HepG2 (cell line): Measurements from ENCODE around the gene SYNPO. TPM values are rescaled to one million over a fixed set of nuclear protein-coding genes. Genes with fewer than 3 reads are reported as not detected.

Experiments used
- DNMT3B ChIP-seq: conservative IDR thresholded peaks from 2 replicates; pipeline ENCODE4 v1.6.1; 2016; ENCODE audit warnings: missing biosample characterization, control low read depth
- MBD4 ChIP-seq: IDR thresholded peaks from 2 replicates; pipeline ENCODE4 v1.6.1; 2012; ENCODE audit warnings: low read length, inconsistent platforms, borderline replicate concordance
- RERE ChIP-seq: IDR thresholded peaks from 2 replicates; pipeline ENCODE4 v1.6.1; 2016; ENCODE audit warnings: low read depth, missing genetic modification reagents, missing compliant biosample characterization
- SOX5 ChIP-seq: IDR thresholded peaks from 2 replicates; pipeline ENCODE4 v1.6.1; 2016; ENCODE audit warnings: borderline replicate concordance
- ZNF768 ChIP-seq: sonication (generic); formaldehyde crosslinking; IDR thresholded peaks from 2 replicates; pipeline ENCODE4 v1.4.0; 2020; ENCODE audit warnings: missing genetic modification reagents
- ZSCAN29 ChIP-seq: sonication (generic); formaldehyde crosslinking; conservative IDR thresholded peaks from 2 replicates; pipeline ENCODE4 v1.4.0; 2020; ENCODE audit warnings: mild to moderate bottlenecking, missing genetic modification reagents
- polyA plus RNA-seq, 8 experiments: library from polyadenylated mRNA; depleted of rRNA in 3 of 8; stranded (reverse) in 7 of 8; unstranded in 1 of 8; fragments of >200 nt; fragmentation: Illumina TruSeq in 4 of 8; extraction: Trizol in 4 of 8; gene quantifications; 2 replicates each; pipeline versions ENCODE4 v1.2.1 to v1.2.3, GENCODE V29; 2011 to 2016; ENCODE audit warnings: low read depth in 4 of 8, missing spikeins in 1 of 8, mixed read lengths in 1 of 8; ENCODE audit not compliant: insufficient read depth in 1 of 8
- total RNA-seq, 5 experiments: library from RNA; depleted of rRNA; stranded (reverse); fragments of >200 nt; fragmentation: Illumina TruSeq; extraction: Trizol; gene quantifications; 2 replicates each; pipeline ENCODE4 v1.2.3, GENCODE V29; 2016; ENCODE audit warnings: low read depth in 1 of 5
- TF ChIP-seq, protein P1 (sequence below): sonication (generic); formaldehyde crosslinking; IDR thresholded peaks from 2 replicates; pipeline ENCODE4 v1.5.1; 2020; ENCODE audit warnings: mild to moderate bottlenecking, missing genetic modification reagents, borderline replicate concordance

Gene SYNPO
- total and polyA plus RNA-seq, 2 of the 13 experiments (the other 11 are each of a cell fraction or from before 2014, with no cell fraction given) = 0.09 to 0.30 TPM

DNA sequence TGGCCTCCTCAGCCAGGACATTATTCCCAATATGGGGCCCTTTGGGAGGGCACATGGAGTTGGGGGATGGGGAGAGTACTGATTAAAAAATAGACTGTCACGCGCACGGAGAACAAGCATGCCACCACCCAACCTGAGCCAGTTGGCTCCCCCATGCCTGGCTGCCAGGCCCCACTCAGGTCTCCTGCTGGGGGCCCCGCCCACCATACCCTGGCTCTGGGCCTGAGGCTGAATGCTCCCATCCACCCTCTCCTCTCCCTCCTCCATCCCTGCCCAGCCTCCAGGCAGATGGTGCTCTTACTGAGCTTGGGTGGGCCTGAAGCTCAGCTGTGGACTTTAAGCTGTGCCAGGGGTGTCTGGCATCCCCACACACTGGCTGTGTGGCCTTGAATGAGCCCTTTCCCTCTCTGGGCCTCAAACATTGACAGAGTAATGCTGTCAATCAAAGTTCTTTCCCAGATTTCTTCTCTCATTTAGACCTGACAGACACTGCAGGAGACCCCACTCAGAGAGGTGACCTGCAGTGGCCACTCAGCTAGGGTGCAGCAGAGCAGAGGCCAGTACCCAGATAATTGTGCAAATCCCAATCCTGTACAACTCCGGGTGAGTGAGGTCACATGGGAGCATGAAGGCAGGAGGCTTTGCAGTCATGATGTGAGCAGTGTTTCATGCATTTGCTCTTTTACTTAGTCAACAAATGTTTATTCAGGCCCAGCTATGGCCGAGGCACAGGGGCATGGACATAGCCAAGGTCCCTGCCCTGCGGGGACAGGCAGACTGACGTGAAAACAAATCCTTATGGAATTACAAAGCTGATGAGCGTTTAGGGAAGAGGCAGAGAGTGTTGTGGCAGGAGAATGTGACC is 9.8 kb upstream of the SYNPO start (continued):
- TF ChIP-seq MBD4 (no peak), ZNF768 (peak; percentile 97), DNMT3B (CRISPR knock-in tag) (no peak), ZSCAN29 (CRISPR knock-in tag) (no peak), RERE (no peak), SOX5 (no peak)
- TF ChIP-seq, protein P1, sequence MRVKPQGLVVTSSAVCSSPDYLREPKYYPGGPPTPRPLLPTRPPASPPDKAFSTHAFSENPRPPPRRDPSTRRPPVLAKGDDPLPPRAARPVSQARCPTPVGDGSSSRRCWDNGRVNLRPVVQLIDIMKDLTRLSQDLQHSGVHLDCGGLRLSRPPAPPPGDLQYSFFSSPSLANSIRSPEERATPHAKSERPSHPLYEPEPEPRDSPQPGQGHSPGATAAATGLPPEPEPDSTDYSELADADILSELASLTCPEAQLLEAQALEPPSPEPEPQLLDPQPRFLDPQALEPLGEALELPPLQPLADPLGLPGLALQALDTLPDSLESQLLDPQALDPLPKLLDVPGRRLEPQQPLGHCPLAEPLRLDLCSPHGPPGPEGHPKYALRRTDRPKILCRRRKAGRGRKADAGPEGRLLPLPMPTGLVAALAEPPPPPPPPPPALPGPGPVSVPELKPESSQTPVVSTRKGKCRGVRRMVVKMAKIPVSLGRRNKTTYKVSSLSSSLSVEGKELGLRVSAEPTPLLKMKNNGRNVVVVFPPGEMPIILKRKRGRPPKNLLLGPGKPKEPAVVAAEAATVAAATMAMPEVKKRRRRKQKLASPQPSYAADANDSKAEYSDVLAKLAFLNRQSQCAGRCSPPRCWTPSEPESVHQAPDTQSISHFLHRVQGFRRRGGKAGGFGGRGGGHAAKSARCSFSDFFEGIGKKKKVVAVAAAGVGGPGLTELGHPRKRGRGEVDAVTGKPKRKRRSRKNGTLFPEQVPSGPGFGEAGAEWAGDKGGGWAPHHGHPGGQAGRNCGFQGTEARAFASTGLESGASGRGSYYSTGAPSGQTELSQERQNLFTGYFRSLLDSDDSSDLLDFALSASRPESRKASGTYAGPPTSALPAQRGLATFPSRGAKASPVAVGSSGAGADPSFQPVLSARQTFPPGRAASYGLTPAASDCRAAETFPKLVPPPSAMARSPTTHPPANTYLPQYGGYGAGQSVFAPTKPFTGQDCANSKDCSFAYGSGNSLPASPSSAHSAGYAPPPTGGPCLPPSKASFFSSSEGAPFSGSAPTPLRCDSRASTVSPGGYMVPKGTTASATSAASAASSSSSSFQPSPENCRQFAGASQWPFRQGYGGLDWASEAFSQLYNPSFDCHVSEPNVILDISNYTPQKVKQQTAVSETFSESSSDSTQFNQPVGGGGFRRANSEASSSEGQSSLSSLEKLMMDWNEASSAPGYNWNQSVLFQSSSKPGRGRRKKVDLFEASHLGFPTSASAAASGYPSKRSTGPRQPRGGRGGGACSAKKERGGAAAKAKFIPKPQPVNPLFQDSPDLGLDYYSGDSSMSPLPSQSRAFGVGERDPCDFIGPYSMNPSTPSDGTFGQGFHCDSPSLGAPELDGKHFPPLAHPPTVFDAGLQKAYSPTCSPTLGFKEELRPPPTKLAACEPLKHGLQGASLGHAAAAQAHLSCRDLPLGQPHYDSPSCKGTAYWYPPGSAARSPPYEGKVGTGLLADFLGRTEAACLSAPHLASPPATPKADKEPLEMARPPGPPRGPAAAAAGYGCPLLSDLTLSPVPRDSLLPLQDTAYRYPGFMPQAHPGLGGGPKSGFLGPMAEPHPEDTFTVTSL (CRISPR knock-in tag) = no peak
